ENCODE results near the gene MED15. TPM values are rescaled to one million over a fixed set of nuclear protein-coding genes. Genes with fewer than 3 reads are reported as not detected.

MED15 gene
- polyA plus RNA-seq, 1 donor: 52.4 TPM

DNA sequence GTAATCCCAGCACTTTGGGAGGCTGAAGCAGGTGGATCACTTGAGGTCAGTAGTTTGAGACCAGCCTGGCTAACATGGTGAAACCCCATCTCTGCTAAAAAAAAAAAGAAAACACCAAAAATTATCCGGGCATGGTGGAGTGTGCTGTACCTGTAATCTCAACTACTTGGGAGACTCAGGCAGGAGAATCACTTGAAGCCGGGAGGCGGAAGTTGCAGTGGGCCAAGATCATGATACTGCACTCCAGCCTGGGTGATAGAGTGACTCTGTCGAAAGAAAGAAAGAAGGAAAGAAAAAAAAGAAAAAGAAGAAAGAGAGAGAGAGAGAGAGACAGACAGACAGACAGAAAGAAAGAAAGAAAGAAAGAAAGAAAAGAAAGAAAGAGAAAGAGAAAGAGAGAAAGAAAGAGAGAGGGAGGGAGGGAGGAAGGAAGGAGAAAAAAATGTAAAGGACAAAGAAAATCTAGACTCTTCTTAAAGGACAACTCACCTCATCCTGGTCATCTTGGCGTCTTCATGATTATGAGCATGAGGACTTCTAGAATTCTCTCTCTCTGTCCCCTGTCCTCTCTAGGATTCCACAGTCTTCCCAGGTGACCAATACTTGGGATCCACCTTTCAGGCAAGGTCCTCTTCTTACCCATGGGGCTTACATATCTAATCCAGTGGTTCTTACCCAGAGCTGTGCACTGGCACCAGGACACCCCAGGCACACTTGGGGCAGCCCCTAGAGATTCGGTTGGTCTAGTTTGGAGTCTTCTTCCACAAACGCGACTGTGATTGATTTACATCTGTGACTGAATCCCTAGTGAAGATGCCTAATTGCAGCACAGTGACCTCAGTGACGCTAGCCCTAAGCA, 120.9 kb downstream of the MED15 start:
- DNase-seq: no peak

- no peak for DNase-seq
These were observed 122.0 kb downstream of the MED15 start for GRCh38 chr22:20629401-20629800.

GRCh38 chr22:20630873-20631617, 123.6 kb downstream of the MED15 start:
- no peak for DNase-seq

GRCh38 chr22:20632082-20632481, 124.7 kb downstream of the MED15 start:
- DNase-seq: no peak

DNA sequence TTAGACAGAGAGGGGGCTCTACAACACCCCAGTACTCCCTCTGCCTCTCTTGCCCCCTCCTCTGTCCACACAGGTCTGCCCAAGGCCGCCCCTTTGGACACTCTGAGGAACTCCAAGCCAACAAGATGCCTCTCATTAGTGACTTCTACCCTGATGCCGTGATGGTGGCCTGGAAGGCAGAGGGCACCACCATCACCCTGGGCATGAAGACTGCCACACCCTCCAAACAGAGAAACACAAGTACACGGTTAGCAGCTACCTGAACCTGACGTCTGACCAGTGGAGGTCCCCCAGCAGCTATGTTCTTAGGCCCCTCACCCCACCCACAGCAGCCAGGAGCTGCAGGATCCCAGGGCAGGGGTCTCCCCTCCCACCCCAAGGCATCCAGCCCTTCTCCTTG, 125.1 kb downstream of the MED15 start:
- DNase-seq: no peak

DNA sequence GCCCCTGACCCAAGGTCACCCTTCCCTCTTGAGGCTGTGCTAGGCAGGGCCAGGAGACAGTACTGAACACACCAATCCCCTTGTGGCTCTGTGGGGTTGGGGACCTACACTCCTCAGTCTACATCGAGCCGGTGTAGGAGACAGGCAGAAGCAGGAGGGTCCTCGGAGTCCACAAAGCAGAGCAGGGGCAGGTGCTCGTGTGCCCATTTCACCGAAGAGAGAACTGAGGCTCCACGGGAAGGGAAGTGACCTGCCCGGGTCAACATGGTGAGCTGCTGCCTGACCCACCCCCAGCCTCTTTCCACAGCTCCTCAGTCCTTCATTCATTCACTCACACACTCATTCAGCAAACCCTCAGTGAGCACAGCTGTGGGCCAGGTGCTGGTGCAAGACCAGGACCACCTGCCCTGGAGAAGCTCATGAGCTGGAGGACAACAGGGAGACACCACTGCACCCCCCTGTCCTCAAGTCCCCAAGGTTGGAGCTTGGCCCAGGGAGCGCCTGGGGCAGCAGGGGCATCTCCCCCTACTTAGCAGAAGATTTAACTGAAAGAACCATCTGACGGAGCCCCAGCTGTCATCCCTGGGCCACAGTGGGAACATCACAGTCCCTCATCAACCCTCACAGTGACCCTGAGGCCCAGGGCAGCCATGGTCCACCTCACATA, 127.3 kb downstream of the MED15 start:
- no peak for DNase-seq

DNA sequence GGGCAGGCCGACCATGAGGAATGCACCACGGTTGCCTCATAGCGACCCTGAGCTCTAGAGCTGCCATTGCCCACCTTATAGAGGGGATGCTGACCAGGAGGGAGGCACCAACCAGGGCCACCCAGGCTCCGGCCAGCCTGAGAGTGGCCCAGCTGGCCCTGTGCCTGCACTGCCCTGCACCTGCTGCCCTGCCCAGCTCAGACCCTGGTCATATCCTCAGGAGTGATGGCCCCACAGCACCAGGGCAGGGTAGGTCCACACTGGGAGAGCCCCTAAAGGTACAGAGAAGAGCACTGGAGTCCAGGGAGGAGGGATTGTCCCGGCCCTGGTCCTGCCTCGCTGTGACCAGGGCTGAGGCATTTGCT, 127.8 kb downstream of the MED15 start:
- DNase-seq: no peak

DNA sequence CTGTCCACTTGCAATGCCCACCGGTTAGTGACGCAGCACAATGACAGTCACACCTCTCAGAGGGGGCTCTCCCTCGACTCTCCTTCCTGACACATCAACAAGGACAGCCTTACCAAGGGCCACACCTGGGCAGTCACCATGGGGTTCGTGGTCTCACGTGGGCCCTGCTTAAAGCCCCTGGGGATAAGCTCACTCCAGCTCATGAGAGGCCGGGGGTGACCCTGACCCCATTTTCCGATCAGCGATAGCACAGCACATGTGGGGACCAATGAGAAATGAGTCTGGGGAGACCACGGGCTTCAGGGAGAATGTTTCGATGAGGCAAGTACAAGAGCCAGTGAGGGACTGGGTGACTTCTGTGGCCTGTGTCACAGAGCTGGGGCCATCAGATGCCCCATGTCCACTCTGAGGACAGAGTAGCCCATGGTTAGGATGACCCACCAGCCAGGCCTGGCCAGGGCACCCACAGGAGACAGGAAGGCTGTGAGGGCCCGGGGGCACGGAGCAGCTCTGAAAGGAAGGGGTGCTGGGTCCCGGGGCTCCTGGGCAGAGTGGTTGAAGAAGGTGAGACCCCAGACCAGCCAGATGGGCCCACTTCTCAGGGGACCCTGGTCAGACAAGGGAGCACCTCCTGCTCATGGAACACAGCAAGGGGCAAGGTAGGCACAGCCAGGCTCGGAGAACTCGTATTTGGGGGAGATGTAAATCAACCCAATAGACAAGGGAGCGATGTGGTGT, 128.8 kb downstream of the MED15 start:
- DNase-seq: no peak

DNA sequence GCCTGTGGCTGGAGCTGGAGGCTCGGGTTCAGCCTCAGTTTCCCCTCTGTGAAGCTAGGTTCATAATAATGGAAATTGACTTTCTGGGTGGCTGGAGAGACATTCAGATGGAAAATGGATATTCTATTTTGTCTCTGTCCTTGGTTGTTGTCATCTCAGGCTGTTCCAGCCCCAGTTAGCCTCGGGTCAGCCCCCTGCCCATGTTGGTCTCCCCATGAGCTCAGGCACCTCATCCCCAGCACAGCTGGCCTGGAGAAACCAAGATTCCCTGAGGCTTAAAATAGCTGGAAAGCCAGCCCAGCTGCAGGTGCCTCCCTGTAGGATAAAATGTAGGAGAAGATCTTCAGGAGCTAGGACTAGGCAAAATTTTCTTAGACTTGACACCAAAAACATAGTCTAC, 129.5 kb downstream of the MED15 start:
- DNase-seq: no peak

Other genes with a start within 250 kb of the MED15 start
- 25.1 TPM for gene RTN4R, start 239.3 kb upstream of the MED15 start, polyA plus RNA-seq (ENCODE audit: insufficient read length)
- gene DGCR6L, start 187.6 kb upstream of the MED15 start, polyA plus RNA-seq (ENCODE audit: insufficient read length): 60.6 TPM
- 14.0 TPM for gene ZNF74, start 113.5 kb upstream of the MED15 start, polyA plus RNA-seq (ENCODE audit: insufficient read length)
- gene SCARF2, start 69.8 kb upstream of the MED15 start, polyA plus RNA-seq (ENCODE audit: insufficient read length): 14.9 TPM
- gene KLHL22, start 11.8 kb upstream of the MED15 start, polyA plus RNA-seq (ENCODE audit: insufficient read length): 36.5 TPM